Stimulated activated naive CD4-positive, alpha-beta T cell treated with Interleukin-2 at 50 U/mL for 16 hours (primary cell): Measurements from ENCODE around the gene ZMYND19.
"Not testable (repeated sequence)": the region's sequence is repeated elsewhere in the genome, so short reads cannot be mapped to it uniquely, and the experiment has no call there.

Source experiments
- DNase-seq: peaks from one replicate; lab custom pipeline; 2025; lab: John Stamatoyannopoulos, UW

Gene ZMYND19

DNA sequence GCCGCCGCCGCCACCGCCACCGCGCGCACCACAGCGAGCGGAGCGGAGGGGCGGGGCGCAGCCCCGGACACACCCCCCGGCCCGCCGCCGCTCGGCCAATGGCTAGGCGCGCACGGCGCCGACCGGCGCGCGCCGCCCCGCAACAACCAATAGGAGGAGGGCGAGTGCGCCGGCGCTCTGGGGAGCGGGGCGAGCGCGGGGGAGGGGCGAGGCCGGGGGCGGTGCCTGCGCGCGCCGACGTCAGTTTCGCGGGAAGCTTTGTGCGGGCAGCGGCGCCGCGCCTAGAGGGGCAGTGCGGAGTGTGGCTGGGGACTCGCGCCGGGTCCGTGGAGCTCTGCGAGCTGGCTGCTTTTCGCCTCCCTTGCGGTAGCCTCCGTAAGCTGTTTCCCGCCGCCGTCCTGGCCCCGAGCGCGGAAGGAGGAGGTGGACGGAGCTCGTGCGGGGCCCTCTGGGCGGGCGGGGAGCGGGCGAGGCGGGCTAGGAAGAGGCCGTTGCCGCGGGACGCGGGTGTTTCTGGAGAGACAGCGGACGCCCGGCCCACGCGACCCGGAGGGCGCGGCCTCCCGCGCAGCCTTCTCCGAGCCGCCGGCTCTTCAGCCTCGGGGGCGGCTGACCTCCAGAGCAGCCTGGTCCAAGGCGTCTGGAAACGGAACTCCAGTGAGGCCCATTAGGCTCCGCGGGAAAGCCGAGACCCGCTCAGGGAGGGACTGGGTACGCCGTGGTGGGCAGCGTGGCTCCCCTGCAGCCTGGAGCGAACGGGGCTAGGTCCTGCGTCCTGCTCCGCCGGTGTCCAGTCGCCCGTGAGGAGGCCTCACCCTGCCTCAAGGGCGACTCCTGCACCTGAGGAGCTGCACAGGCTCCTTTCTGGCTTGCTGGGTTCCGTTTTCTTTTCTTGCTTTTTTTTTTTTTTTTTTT is at the start of gene ZMYND19:
Gene ZMYND19 (minus strand): TSS at position 44 of the 915 bp plus-strand sequence. CDS start 249 bp downstream, outside the sequence.
- DNase-seq: peak; percentile 82

DNA sequence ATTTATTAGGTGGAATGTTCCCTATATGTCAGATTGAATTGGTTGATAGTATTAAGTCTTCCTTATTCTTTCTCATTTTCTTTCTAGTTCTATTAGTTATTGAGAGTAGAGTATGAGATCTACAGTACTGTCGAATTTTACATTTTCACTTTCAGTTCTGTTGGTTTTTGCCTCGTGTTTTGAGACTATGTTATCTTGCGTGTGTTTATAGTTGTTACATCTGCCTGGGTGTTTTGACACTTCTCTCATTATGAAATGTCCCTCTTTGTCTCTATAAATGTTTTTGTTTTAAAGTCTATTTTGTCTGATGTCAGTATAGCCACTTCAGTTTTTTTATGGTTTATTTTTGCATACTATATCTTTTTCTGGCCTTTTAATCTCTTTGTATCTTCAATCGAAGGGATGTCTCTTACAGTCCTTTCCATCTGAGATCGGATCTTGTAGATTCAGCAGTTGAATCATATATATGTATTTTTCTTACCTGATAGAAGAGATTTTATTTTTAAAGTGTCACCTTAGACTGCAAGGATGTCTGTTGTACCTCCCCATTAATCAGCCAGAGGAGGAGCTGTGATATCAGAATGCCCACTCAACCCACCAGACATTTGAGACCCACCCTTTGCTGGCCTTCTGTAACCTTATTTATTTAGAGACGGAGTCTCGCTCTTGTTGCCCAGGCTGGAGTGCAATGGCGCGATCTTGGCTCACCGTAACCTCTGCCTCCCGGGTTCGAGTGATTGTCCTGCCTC is 49.2 kb upstream of the ZMYND19 start:
- DNase-seq: no peak

- no peak for DNase-seq
Measured at GRCh38 chr9:137638680-137639079, 48.4 kb upstream of the ZMYND19 start.

- DNase-seq: no peak
Measured at GRCh38 chr9:137634016-137634415, 43.7 kb upstream of the ZMYND19 start.

- DNase-seq: no peak
Measured at GRCh38 chr9:137632230-137633161, 42.2 kb upstream of the ZMYND19 start.

- DNase-seq: no peak
Measured at GRCh38 chr9:137631345-137632229, 41.3 kb upstream of the ZMYND19 start.

DNA sequence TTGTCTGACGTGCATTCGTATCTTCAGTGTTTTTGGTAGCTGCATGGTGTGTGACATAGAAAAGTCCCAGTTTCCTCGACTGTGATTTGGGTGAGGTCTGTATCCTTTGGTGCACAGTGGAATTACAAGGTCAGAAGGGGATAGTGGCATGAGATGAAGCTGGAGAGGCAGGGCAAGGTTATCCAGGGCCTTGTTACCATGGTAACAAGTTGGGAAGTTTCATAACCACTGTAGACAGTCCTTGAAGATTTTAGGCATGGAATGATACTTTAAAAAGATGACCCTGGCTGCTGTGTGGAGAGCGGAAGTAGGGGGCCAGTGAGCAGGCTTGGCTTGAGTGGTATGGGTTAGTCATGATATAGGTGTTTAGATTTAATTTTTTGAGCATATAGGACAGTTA is 40.4 kb upstream of the ZMYND19 start:
- no peak for DNase-seq

- no peak for DNase-seq
Measured at GRCh38 chr9:137630126-137630525, 39.8 kb upstream of the ZMYND19 start.

- not testable (repeated sequence) for DNase-seq
Measured at GRCh38 chr9:137627406-137627805, 37.1 kb upstream of the ZMYND19 start.

GRCh38 chr9:137626464-137626863 is 36.2 kb upstream of the ZMYND19 start:
- DNase-seq: no peak

DNA sequence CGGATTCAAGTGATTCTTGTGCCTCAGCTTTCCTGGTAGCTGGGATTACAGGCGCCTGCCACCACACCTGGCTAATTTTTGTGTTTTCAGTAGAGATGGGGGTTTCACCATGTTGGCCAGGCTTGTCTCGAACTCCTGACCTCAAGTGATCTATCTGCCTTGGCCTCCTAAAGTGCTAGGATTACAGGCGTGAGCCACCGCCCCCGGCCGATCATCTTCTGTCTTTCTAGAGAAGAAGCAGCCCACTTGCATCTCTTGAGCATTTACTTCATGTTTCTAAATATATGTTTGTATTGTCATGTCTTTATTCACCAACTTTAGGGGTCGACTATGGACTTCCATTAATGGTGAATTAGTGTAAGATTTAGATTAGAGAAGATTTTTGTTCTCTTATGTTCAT is 31.9 kb upstream of the ZMYND19 start:
- DNase-seq: not testable (repeated sequence)

- DNase-seq: no peak
Measured at GRCh38 chr9:137621131-137621757, 30.9 kb upstream of the ZMYND19 start.

GRCh38 chr9:137620581-137620980 is 30.3 kb upstream of the ZMYND19 start:
- DNase-seq: no peak

DNA sequence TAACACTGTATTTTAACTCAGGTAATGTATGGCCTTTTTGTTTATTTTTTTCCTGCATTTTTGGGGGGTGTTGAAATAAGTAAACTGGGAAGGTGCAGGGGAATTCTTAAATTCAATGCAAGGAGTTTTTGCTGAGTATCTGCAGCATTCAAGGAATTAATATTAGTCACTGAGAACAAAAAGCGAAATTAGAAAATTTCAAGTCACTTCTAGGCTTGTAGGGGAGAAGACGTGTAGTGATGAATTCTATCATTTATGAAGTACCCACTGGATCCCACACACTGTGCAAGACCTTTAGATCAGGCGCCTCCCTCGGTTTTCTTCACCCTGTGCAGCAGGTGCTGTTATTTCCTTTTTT is 29.7 kb upstream of the ZMYND19 start:
- DNase-seq: no peak

DNA sequence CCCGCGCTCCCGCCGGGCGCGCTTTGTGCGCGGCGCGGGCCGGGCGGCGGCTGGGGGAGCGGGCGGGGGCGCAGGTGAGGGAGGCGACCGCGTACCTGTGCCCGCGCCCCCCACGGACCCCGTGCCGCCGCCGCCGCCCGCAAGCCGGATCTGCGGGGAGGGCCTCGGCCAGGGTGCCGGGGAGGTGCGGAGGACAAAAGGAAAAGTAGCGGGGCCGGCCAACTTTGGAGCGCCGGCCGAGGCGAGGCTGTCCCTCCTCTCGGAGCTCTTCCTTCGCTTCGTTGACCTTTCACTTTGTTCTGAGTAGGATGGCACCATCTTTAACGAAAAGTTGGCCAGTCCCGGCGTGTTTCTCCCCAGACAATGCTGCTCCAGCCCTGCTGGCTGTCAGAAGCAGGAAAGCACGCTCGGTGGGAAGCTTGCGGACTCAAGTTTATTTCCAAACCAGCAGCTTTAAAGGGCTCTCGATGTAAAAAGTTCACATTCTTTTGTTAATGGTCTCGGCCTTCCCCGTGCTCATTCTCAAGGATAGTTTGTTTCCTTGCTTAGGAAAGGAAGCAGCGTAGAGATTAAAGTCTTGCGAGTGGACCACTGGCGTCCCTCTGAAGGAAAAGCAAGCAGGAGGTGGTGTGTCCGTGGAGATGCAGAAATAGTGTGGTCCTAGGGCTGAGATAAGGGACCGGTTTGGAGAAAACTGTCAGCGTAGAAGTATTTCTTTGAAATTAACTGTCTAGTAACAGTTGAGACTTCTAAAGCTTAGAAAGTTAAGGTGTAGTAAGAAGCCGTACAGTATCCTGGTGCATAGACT is 29.1 kb upstream of the ZMYND19 start:
- DNase-seq: no peak

DNA sequence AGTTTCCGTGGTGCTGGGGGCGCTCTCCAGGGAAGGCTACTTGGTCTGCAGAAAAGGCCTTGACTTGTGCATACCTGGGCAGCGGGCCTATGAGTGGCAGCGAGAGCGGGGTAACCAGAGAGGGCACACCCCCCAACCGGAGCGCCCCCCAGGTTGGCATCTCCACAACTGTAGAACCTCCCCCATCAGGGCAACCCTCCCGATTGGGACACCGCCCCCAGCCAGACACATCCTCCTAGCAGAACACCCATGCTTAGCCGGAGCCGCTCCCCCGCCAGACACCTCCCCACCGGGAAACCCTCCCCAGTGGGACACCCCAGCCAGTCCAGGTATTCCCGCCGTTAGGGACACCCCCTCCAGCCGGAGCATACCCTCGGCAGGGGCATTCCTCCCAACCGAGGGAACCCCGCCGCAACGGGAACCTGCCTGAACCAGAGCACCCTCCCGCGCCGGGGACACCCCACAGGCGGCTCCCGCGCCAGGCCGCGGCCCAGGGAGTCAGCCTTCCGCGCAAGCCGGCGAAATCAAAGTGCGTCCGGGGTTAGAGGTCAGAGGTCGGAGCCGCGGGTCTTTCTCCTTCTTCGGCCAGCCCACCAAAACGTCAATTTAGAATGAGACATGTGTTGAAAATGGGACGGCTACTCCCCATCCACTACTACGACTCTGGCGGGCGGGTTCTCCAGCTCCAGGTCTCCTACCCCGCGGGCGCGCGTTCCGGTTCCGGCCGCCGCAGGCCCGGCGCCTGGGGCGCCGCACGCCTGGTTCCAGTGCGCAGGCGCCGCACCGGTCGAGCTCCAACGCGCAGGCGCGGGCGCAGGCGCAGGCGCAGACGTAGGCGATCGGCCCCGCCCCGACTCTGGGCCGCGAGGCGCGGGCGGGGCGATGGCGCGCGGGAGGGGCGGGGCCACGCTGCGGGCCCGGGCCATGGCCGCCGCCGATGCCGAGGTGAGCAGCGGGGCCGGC is 28.1 kb upstream of the ZMYND19 start, which contains the start of gene EHMT1:
Gene EHMT1 (plus strand): TSS at position 901 of the 963 bp plus-strand sequence. CDS start 24 bp downstream, at position 925.
- DNase-seq: peak; percentile 86

DNA sequence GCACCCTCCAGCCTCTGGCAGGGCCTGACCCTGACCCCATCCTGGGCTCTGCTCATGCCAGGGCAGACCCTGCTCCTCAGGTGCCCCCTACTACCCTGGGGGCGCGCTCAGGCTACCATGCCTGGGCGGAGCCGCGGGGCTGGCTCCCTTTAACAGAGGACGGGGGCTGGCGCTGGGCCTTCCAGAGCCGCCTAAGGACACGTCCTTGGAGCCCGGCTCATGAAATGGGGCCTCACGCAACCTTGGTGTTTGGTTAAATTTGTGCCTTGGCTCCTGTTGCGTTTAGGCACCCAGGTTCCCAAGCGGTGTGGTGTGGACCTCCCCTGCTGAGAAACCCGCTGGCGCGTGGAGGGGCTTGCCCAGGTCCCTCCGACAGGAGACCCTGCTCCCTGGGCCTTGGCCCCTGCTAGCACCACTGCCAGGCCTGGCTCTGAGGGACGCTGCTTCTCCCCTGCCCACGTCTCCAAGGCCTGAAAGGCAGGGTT is 25.1 kb upstream of the ZMYND19 start:
- no peak for DNase-seq
